Heart left ventricle (tissue), 16 donors: Measurements from ENCODE around the gene AAGAB. TPM values are rescaled to one million over a fixed set of nuclear protein-coding genes. Genes with fewer than 3 reads are reported as not detected.

Experiments
- ATAC-seq, 4 donors: fragments of 200-7000 bp; cut with Tn5 transposase; one replicate each; pipeline ENCODE4 v1.9.1; 2020 to 2022; ENCODE audit warnings: moderate library complexity in 4 of 4, mild to moderate bottlenecking in 3 of 4, moderate number of reproducible peaks in 1 of 4
- DNase-seq, 5 donors: peaks; one replicate each; pipeline ENCODE4 v3.0.0-alpha.2; 2020
- H3K27ac ChIP-seq, 12 donors: fragments of 200-600 bp; sonication (generic) in 4 of 12; one replicate each; pipeline versions ENCODE4 v1.5.0 to v1.8.0; 2016 to 2022; ENCODE audit warnings: mild to moderate bottlenecking in 2 of 12
- H3K27me3 ChIP-seq, 9 donors: fragments of 200-600 bp; sonication (generic) in 2 of 9; one replicate each; pipeline versions ENCODE4 v1.5.1 to v1.8.0; 2016 to 2022; ENCODE audit warnings: mild to moderate bottlenecking in 3 of 9
- H3K36me3 ChIP-seq, 9 donors: fragments of 200-600 bp; sonication (generic) in 2 of 9; one replicate each; pipeline versions ENCODE4 v1.5.0 to v1.8.0; 2018 to 2022; ENCODE audit warnings: mild to moderate bottlenecking in 2 of 9
- H3K4me1 ChIP-seq, 12 donors: fragments of 200-600 bp; sonication (generic) in 4 of 12; one replicate each; pipeline versions ENCODE4 v1.5.0 to v1.8.0; 2016 to 2022; ENCODE audit warnings: mild to moderate bottlenecking in 3 of 12
- H3K4me3 ChIP-seq, 12 donors: fragments of 200-600 bp; sonication (generic) in 4 of 12; one replicate each; pipeline versions ENCODE4 v1.5.0 to v1.8.0; 2017 to 2022; ENCODE audit warnings: mild to moderate bottlenecking in 9 of 12, moderate library complexity in 4 of 12
- H3K9me3 ChIP-seq, 12 donors: fragments of 200-600 bp; sonication (generic) in 4 of 12; one replicate each; pipeline versions ENCODE4 v1.5.0 to v1.8.0; 2016 to 2022; ENCODE audit warnings: mild to moderate bottlenecking in 1 of 12
- POLR2A ChIP-seq, 2 donors: fragments of 450-650 bp; IDR thresholded peaks; one replicate each; pipeline ENCODE4 v1.6.1; 2017; ENCODE audit warnings: antibody characterized with exemption in 2 of 2, mild to moderate bottlenecking in 2 of 2, moderate library complexity in 2 of 2
- WGBS, 4 donors: extraction: QIAGEN DNeasy Blood & Tissue Kit in 2 of 4; methylation state at CpG; one replicate each; pipeline versions ENCODE4 v1.1.5 to v1.1.7; 2013 to 2018; 5-methylcytosine and 5-hydroxymethylcytosine counted together
- intact Hi-C, 10 donors: fragments of 100-400 bp; cut with DNase I; formaldehyde crosslinking; loops; one replicate each; pipeline versions ENCODE4 v1.11.1 to v1.14.2; 2022
- polyA plus RNA-seq, 2 donors: library from polyadenylated mRNA; stranded (reverse); fragments of 200-250 nt; gene quantifications; one replicate each; pipeline ENCODE4 v1.2.3, GENCODE V29; 2013
- total RNA-seq, 9 donors: library from RNA; depleted of rRNA in 2 of 9; stranded (reverse); fragments of >200 nt in 2 of 9; fragmentation: NEBNext Ultra II Directional in 3 of 9; extraction: Animal tissue kit (Norgen Biotek cat#: 25700) in 3 of 9; gene quantifications; one replicate each; pipeline versions ENCODE4 v1.1.0 to v1.2.4, GENCODE V29; 2016 to 2023
- TF ChIP-seq, protein P1 (sequence below), 12 donors: fragments of 200-600 bp; sonication (generic) in 4 of 12; IDR thresholded peaks; one replicate each; pipeline versions ENCODE4 v1.5.0 to v1.8.0; 2018 to 2022; ENCODE audit warnings: antibody characterized with exemption in 12 of 12, mild to moderate bottlenecking in 5 of 12
- donor health status: ischemic (EF 13 %, LVEDD 7.1; RV severe dilation, severe dysfunction).
- donor health status: healthy with polysubstance abuse.
- donor health status: DM: no; HTN: yes; CAD: no.
- donor health status: DM: no; HTN: no; CAD: no.
- donor health status: ischemic (EF 25% LVEDD 6.9; RV normal size, moderate dysfunction).
- donor health status: ischemic (EF 25% LVEDD 5.7; RV mildly dilated, moderate dysfunction).
- donor health status: healthy.
- donor health status: DM: yes; HTN: yes; CAD: no.
- donor health status: ischemic (EF 35%, LVEDD 5.7; RV mildly dilated, moderate dysfunction).
- donor health status: nonischemic (EF 11% LVEDD 7.7; RV severe dilation, severe dysfunction).
- donor health status: DM: yes; HTN: yes; CAD: no.
- donor health status: PGD.
- donor health status: ischemic (EF 29% LVEDD 5.4; RV normal size, mild dysfunction).
- donor health status: nonischemic (EF 23%, LVEDD 6.1; RV moderate dilation, normal function).

The AAGAB gene
- total and polyA plus RNA-seq, 11 donors = 5.4 to 43.4 (median 28.0) TPM

DNA sequence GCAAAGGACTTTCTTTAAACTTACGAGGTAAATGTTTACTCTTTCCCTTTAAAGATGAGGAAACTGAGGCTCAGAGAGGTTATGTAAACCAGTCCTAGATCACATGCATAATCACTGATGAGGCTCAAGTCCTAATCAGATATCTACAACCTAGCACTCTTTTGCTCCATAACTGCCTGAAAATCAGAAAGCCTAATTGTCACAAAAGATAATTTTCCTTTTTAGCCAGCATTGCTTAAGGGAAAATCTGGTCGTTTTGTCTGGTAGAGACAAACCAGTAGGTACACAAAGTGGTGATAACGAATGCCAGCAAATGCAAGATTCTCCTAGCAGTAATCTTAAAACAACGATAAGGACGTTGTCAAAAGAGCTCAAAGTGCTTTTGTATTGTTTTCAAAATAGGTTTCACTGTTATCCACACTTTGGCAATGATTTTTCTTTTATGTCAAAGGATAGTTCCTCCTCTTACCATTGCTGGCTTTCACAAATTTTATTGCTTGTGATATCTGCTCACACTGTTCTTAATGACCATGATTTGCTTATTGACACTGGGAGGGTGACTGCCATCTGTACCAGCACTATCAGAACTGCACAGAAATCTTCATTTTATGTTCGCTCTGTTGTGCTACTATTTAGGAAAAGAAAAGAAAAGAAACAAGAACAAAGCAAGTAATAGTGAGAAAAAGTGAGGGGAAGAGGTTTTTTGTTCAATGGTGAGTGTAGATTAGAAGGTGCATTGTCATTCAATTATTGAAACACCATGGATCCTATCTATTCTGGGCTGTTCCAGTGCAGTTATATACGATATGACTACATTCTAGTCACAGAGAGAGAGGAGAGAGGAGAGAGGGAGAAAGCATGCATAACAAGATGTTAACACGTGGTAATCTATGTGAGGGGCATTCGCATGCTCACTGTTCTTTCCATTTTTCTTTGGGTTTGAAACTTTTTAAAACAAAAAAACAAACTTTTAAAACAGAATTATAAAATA, 13.8 kb upstream of the AAGAB start:
- Histone ChIP-seq H3K36me3 (no peaks in the 10 kb centered on the region), H3K27ac (no peak overlapping the region), H3K9me3 (peaks cover 0 to 8% (median 0%) of the 10 kb centered on the region in 12 donors), H3K27me3 (no peaks in the 10 kb centered on the region), H3K4me1 (no peaks in the 10 kb centered on the region), H3K4me3 (no peak overlapping the region)
- 72 to 78% (median 75%) methylated on average over 9 of the region's 9 CpGs for WGBS, 4 donors
- DNase-seq = no peak
- intact Hi-C loops = no loop called here
- no peak for ATAC-seq
- TF ChIP-seq, protein P1, sequence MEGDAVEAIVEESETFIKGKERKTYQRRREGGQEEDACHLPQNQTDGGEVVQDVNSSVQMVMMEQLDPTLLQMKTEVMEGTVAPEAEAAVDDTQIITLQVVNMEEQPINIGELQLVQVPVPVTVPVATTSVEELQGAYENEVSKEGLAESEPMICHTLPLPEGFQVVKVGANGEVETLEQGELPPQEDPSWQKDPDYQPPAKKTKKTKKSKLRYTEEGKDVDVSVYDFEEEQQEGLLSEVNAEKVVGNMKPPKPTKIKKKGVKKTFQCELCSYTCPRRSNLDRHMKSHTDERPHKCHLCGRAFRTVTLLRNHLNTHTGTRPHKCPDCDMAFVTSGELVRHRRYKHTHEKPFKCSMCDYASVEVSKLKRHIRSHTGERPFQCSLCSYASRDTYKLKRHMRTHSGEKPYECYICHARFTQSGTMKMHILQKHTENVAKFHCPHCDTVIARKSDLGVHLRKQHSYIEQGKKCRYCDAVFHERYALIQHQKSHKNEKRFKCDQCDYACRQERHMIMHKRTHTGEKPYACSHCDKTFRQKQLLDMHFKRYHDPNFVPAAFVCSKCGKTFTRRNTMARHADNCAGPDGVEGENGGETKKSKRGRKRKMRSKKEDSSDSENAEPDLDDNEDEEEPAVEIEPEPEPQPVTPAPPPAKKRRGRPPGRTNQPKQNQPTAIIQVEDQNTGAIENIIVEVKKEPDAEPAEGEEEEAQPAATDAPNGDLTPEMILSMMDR (IDR thresholded peaks at IDR 0.05) = no peak
- TF ChIP-seq POLR2A (IDR thresholded peaks at IDR 0.05) = no peak

DNA sequence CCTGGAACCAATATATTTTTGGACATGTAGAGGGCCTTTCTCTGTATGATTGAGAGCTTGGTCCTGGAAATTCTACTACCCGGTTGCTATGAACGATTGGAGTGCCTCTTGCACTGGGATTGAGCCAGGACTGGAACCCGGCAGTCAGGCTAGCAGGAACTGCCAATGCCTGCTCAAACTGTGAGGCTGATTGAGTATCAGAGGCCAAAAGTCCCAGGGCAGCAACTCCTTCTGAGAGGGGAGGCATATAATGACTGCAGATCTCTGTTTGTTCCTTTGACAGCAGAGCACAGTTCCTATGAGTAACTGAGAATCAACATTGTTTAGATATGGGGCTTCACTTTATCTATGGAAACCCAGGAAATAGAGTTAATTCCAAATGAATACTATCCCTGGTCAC, 13.0 kb upstream of the AAGAB start:
- intact Hi-C loops = no loop called here
- Histone ChIP-seq H3K4me3 (no peak overlapping the region), H3K9me3 (peaks cover 0 to under 1% (median 0%) of the 10 kb centered on the region in 12 donors), H3K36me3 (no peaks in the 10 kb centered on the region), H3K4me1 (no peaks in the 10 kb centered on the region), H3K27ac (no peak overlapping the region), H3K27me3 (no peaks in the 10 kb centered on the region)
- DNase-seq (no peak), ATAC-seq (no peak)
- no peak for TF ChIP-seq POLR2A (IDR thresholded peaks at IDR 0.05)
- TF ChIP-seq, protein P1 (IDR thresholded peaks at IDR 0.05) = no peak
- 61 to 75% (median 66%) methylated on average over 2 to 3 of the region's 3 CpGs for WGBS, 4 donors

DNA sequence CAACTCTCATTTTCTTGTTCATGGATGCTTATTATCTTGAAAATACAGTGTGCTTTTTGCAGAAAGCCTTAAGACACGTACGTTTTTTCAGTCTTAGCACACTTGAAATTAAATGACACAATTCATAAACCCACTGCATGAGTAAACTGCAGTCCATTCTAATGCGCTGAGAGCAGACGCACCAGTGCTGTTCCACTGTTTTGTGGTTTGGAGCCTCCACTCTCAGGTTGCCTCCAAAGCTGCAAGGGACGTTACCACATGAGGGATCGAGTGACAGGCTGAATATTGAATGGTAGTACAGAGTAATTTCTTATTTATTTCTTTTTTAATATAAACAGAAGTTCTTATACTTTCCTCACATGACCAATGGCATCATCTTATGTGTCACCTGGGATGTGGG, 12.4 kb upstream of the AAGAB start:
- intact Hi-C loops = no loop called here
- Histone ChIP-seq H3K27ac (no peak overlapping the region), H3K4me1 (no peaks in the 10 kb centered on the region), H3K27me3 (no peaks in the 10 kb centered on the region), H3K36me3 (no peaks in the 10 kb centered on the region), H3K9me3 (no peaks in the 10 kb centered on the region), H3K4me3 (no peak overlapping the region)
- DNase-seq (no peak), ATAC-seq (no peak)
- WGBS, 4 donors = 88 to 95% (median 90%) methylated on average over 6 of the region's 6 CpGs
- TF ChIP-seq, protein P1 (IDR thresholded peaks at IDR 0.05) = no peak
- no peak for TF ChIP-seq POLR2A (IDR thresholded peaks at IDR 0.05)

DNA sequence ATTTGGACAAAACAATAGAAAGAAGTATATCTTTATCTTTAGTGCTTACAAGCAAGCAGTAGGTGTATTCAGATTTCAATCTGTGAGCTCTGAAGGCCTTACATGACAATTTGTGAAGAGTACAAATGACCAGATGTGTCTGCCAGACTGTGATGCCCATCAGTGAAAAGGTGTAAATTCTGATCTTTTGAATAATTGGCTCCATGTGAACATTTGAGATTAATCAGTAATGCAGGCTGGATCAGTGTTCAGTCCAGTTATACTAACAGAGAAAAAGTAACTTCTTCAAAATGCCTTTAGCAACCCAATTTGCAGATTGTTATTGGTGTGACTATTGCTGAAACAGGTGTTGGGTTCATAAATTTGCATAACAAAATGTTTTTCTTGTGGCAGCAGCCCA, 5.3 kb upstream of the AAGAB start:
- Histone ChIP-seq H3K4me3 (no peak overlapping the region), H3K9me3 (no peaks in the 10 kb centered on the region), H3K27ac (no peak overlapping the region), H3K27me3 (no peaks in the 10 kb centered on the region), H3K36me3 (no peaks in the 10 kb centered on the region), H3K4me1 (peaks cover 0 to 6% (median 0%) of the 10 kb centered on the region in 12 donors)
- DNase-seq = no peak
- TF ChIP-seq, protein P1 (IDR thresholded peaks at IDR 0.05) = no peak
- TF ChIP-seq POLR2A (IDR thresholded peaks at IDR 0.05) = no peak
- intact Hi-C loops = loop anchor here in 5 of 10 donors (10.0 kb wide), 2 partner anchors 135 to 195 kb away; partner anchors contain the start of gene SMAD3 (in 4 of the 5)
- ATAC-seq = no peak
